ENCODE measurements around the gene TJP1. TPM values are rescaled to one million over a fixed set of nuclear protein-coding genes. Genes with fewer than 3 reads are reported as not detected.
A peak's percentile ranks its signal among the peaks of the same experiment; 100 is the strongest.
"Not testable (repeated sequence)": the region's sequence is repeated elsewhere in the genome, so short reads cannot be mapped to it uniquely, and the experiment has no call there.

Gene TJP1
- total RNA-seq, 4 donors from 2014 or later, result 88.0 to 165 (median 93.9) TPM

GRCh38 chr15:29677871-29678461 lies 144.3 kb downstream of the TJP1 start:
- no peak for ATAC-seq (ENCODE audit: low FRiP score)
- TF ChIP-seq CTCF (IDR thresholded peaks at IDR 0.05), result no peak
- no peak for DNase-seq (ENCODE audit: low spot score)

DNA sequence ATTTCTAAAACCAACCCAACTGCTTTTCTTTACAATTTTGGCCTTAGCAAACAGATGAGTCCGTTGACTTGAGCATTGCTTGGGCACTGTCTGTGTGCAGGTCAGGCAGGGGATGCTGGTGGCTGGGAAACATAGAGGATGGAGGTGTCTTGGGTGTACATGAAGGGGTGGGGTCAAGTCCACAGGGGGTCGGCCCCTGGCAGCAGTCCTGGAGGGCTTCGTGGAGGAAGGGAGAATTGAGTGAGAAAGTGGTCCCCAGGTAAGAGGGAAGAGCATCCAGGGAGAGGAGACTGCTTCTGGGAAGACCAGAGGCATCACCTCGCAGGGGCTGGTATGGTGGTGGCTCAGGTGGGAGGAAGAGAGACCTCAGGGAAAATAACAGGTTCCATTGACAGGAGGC lies 144.8 kb downstream of the TJP1 start:
- no peak for ATAC-seq (ENCODE audit: low FRiP score)
- DNase-seq (ENCODE audit: low spot score), result no peak
- no peak for TF ChIP-seq CTCF (IDR thresholded peaks at IDR 0.05)

DNA sequence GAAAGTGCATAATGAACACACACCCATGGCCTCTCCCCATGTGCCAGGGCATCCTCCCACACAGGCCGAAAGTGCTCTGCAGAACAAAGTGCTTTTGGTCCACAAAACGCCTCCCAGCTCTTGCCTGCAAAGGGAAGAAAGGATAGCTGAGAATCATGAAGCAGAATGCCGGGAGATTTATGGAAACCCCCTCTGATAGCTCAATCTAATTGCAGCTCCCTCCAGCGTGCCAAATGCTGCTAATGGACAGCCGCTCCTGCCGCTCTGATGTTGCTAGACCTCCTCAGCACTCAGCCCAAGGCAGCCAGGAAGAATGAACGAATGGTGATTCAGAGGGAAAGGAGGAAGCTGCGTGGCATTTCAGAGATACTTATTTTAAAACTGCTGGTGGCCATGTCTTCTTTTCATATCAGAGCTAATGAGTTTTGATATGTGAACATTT lies 145.3 kb downstream of the TJP1 start:
- no peak for TF ChIP-seq CTCF (IDR thresholded peaks at IDR 0.05)
- ATAC-seq (ENCODE audit: low FRiP score), result peak; percentile 55
- DNase-seq (ENCODE audit: low spot score), result no peak

GRCh38 chr15:29676374-29676960 lies 145.8 kb downstream of the TJP1 start:
- peak; percentile 59 for ATAC-seq (ENCODE audit: low FRiP score)
- not testable (repeated sequence) for DNase-seq (ENCODE audit: low spot score)

- no peak for TF ChIP-seq CTCF (IDR thresholded peaks at IDR 0.05)
- no peak for ATAC-seq (ENCODE audit: low FRiP score)
- DNase-seq (ENCODE audit: low spot score), result no peak
Measured at GRCh38 chr15:29675791-29676301, 146.4 kb downstream of the TJP1 start.

DNA sequence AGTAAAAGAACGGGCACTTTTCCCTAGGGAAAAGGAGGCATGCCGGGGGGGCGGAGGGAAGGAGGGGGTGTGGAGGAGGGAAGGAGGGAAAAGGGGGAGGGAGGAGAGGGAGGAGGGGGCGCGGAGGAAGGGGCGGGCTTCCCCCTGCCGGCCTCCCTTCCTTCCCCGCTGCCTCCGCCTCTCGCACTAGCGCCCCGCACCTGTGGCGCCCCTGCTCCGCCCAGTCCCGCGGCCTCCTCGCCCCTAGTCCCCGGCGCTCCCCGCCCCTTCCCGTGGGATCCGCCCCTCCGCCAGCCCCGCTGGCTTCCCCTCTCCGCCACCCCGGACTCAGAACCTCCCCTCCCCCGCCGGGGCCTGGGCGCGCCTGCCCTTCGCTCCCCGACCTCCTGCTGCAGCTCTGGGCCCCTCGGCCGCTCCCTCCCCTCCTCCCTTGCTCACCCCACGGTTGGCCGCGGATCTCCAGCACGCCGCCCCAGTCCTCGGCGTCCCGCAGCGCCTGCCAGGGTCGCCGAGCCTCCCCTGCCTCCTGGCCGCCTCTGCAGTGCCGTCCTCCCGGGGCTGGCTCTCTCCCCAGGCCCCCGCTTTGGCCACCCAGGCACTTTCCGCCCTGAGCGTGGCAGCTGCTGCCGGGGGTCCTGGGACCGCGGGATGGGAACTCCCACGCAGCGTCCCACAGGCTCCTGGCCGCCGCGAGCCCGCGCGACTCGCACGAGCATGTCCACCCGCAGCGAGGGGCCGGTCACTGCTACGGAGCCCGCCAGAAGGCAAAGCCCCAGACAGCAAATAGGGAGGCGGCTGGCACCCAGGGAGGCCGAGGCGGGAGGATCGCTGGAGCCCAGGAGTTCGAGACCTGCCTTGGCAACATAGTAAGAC lies 147.4 kb downstream of the TJP1 start:
- ATAC-seq (ENCODE audit: low FRiP score) (peak; percentile 60), DNase-seq (ENCODE audit: low spot score) (no peak)
- no peak for TF ChIP-seq CTCF (IDR thresholded peaks at IDR 0.05)
